Keratinocyte (primary cell): ENCODE data around the gene MSANTD3. TPM values are rescaled to one million over a fixed set of nuclear protein-coding genes. Genes with fewer than 3 reads are reported as not detected.

Experiments
- DNase-seq: peaks from one replicate; pipeline ENCODE4 v3.0.0-alpha.2; 2011; ENCODE audit warnings: low read depth, missing footprints, low spot score
- FAIRE-seq: peaks from 2 replicates; lab custom pipeline; 2011; peaks lifted over from hg19 to GRCh38; lab: Jason Lieb, UNC
- H2AFZ ChIP-seq: 2 replicates; pipeline ENCODE4 v1.6.0; 2012; ENCODE audit warnings: low read length, control low read depth, inconsistent platforms; ENCODE audit not compliant: control insufficient read depth
- H3K27ac ChIP-seq: 2 replicates; pipeline ENCODE4 v1.5.1; 2011; ENCODE audit warnings: low read length; ENCODE audit not compliant: control insufficient read depth, insufficient read depth
- H3K27me3 ChIP-seq: 3 replicates; pipeline ENCODE4 v1.6.0; 2011; ENCODE audit warnings: low read length; ENCODE audit not compliant: control insufficient read depth, insufficient read depth; ENCODE audit errors: extremely low read depth
- H3K36me3 ChIP-seq, 2 experiments: 2 replicates in 1 of 2; 3 replicates in 1 of 2; pipeline ENCODE4 v1.5.1; 2011; ENCODE audit warnings: low read length in 2 of 2, mild to moderate bottlenecking in 1 of 2; ENCODE audit not compliant: control insufficient read depth in 2 of 2, insufficient read depth in 2 of 2; ENCODE audit errors: extremely low read depth in 1 of 2
- H3K4me1 ChIP-seq: 3 replicates; pipeline ENCODE4 v1.5.1; 2011; ENCODE audit warnings: low read length; ENCODE audit not compliant: control insufficient read depth, insufficient read depth; ENCODE audit errors: extremely low read depth
- H3K4me2 ChIP-seq: 3 replicates; pipeline ENCODE4 v1.6.0; 2011; ENCODE audit warnings: low read depth, low read length; ENCODE audit not compliant: control insufficient read depth, insufficient read depth; ENCODE audit errors: extremely low read depth
- H3K4me3 ChIP-seq, 3 experiments: fragments of 200-600 bp in 1 of 3; sonication (generic) in 1 of 3; 2 replicates in 2 of 3; 3 replicates in 1 of 3; pipeline ENCODE4 v1.5.1; 2011 to 2016; ENCODE audit warnings: low read length in 3 of 3, mild to moderate bottlenecking in 3 of 3, control low read depth in 2 of 3, inconsistent platforms in 1 of 3, low read depth in 1 of 3, mixed read lengths in 1 of 3, mixed run types in 1 of 3, moderate library complexity in 1 of 3; ENCODE audit not compliant: control insufficient read depth in 2 of 3, insufficient read depth in 2 of 3; ENCODE audit errors: extremely low read depth in 1 of 3
- H3K79me2 ChIP-seq: 2 replicates; pipeline ENCODE4 v1.6.0; 2012; ENCODE audit warnings: low read length; ENCODE audit not compliant: control insufficient read depth, insufficient read depth
- H3K9ac ChIP-seq: 3 replicates; pipeline ENCODE4 v1.6.0; 2011; ENCODE audit warnings: low read length; ENCODE audit not compliant: control insufficient read depth, insufficient read depth; ENCODE audit errors: extremely low read depth
- H3K9me1 ChIP-seq: 3 replicates; pipeline ENCODE4 v1.6.0; 2011; ENCODE audit warnings: low read length; ENCODE audit not compliant: control insufficient read depth, insufficient read depth; ENCODE audit errors: extremely low read depth
- H3K9me3 ChIP-seq: 2 replicates; pipeline ENCODE4 v1.5.1; 2012; ENCODE audit warnings: low read depth, low read length; ENCODE audit not compliant: control insufficient read depth
- H4K20me1 ChIP-seq: 3 replicates; pipeline ENCODE4 v1.6.0; 2011; ENCODE audit warnings: low read length; ENCODE audit not compliant: control insufficient read depth, insufficient read depth; ENCODE audit errors: extremely low read depth
- EZH2 ChIP-seq: IDR thresholded peaks from one replicate; pipeline ENCODE4 v1.6.1; 2012; ENCODE audit warnings: inconsistent platforms, mild to moderate bottlenecking, low read length, moderate library complexity
- dilution Hi-C: fragments of 300-500 bp; cut with MboI; formaldehyde crosslinking; loops from one replicate; pipeline ENCODE4 v1.7.0; 2020; ENCODE audit warnings: low sequenced_read_pairs; ENCODE audit not compliant: extremely low pct_ligation_motif_present
- polyA plus RNA-seq, 5 experiments: library from polyadenylated mRNA; depleted of rRNA in 3 of 5; stranded (reverse) in 3 of 5; stranded (forward) in 1 of 5; unstranded in 1 of 5; fragments of >200 nt; gene quantifications; 1 replicate in 1 of 5; 2 replicates in 3 of 5; 3 replicates in 1 of 5; pipeline versions ENCODE4 v1.2.1 to v1.2.3, GENCODE V29; 2011 to 2012; ENCODE audit warnings: missing spikeins in 2 of 5, low read depth in 1 of 5, low replicate concordance in 1 of 5
- TF ChIP-seq, protein P1 (sequence below), 3 experiments: IDR thresholded peaks in 1 of 3; conservative IDR thresholded peaks in 1 of 3; optimal IDR thresholded peaks in 1 of 3; 2 replicates in 2 of 3; 3 replicates in 1 of 3; pipeline versions ENCODE3 to v1.5.1; 2011; ENCODE audit warnings: low read length in 3 of 3, mild to moderate bottlenecking in 3 of 3, moderate library complexity in 2 of 3, control low read depth in 1 of 3, inconsistent platforms in 1 of 3; ENCODE audit not compliant: insufficient read depth in 2 of 3; ENCODE audit errors: extremely low read depth in 1 of 3

Gene MSANTD3
- polyA plus RNA-seq, 1 donor (not counting 4 experiments of a cell fraction or from before 2014, with no cell fraction given): 50.7 TPM

DNA sequence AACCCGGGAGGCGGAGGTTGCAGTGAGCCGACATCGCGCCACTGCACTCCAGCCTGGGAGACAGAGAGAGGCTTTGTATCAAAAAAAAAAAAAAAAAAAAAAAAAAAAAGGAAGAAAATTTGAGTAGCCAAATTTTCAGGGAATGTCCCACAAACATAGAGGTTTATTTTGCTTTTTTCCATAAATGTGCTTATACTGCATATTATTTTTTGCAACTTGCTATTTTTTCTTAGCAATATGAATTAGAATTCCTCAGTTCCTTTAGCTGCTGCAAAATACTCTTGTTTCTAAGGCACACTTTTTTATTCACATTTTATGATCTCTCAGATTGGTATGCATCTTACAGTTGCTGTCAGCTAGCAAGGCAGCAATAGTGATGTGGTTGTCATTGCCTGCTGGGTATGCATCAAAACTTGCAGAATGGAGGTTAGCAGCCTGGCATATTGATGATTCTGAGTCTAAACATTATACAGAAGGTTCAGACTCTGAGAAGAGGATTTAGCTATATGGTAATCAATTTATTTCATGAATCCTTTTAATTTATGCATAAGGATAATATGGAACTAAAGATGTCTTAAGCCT is 13.0 kb upstream of the MSANTD3 start:
- H3K27ac ChIP-seq: no peak overlapping the region
- no peaks in the 10 kb centered on the region for H3K9me3 ChIP-seq
- H3K4me2 ChIP-seq: no peak overlapping the region
- DNase-seq (no peak), FAIRE-seq (no peak)
- no peaks in the 10 kb centered on the region for H3K9me1 ChIP-seq
- TF ChIP-seq EZH2: no peak
- TF ChIP-seq, protein P1, sequence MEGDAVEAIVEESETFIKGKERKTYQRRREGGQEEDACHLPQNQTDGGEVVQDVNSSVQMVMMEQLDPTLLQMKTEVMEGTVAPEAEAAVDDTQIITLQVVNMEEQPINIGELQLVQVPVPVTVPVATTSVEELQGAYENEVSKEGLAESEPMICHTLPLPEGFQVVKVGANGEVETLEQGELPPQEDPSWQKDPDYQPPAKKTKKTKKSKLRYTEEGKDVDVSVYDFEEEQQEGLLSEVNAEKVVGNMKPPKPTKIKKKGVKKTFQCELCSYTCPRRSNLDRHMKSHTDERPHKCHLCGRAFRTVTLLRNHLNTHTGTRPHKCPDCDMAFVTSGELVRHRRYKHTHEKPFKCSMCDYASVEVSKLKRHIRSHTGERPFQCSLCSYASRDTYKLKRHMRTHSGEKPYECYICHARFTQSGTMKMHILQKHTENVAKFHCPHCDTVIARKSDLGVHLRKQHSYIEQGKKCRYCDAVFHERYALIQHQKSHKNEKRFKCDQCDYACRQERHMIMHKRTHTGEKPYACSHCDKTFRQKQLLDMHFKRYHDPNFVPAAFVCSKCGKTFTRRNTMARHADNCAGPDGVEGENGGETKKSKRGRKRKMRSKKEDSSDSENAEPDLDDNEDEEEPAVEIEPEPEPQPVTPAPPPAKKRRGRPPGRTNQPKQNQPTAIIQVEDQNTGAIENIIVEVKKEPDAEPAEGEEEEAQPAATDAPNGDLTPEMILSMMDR (optimal IDR thresholded peaks at IDR 0.05 in 1 of 3, IDR thresholded peaks at IDR 0.05 in 1 of 3, conservative IDR thresholded peaks at IDR 0.05 in 1 of 3; ENCODE audit: extremely low read depth in 1 of 3, insufficient read depth in 2 of 3, low read length in 3 of 3): no peak
- H4K20me1 ChIP-seq: no peaks in the 10 kb centered on the region
- H2AFZ ChIP-seq: no peak overlapping the region
- H3K4me1 ChIP-seq: peaks cover 8% of the 10 kb centered on the region
- no peaks in the 10 kb centered on the region for H3K36me3 ChIP-seq
- dilution Hi-C loops: no loop called here
- no peaks in the 10 kb centered on the region for H3K79me2 ChIP-seq
- no peak overlapping the region for H3K4me3 ChIP-seq
- H3K9ac ChIP-seq: no peak overlapping the region
- no peaks in the 10 kb centered on the region for H3K27me3 ChIP-seq

DNA sequence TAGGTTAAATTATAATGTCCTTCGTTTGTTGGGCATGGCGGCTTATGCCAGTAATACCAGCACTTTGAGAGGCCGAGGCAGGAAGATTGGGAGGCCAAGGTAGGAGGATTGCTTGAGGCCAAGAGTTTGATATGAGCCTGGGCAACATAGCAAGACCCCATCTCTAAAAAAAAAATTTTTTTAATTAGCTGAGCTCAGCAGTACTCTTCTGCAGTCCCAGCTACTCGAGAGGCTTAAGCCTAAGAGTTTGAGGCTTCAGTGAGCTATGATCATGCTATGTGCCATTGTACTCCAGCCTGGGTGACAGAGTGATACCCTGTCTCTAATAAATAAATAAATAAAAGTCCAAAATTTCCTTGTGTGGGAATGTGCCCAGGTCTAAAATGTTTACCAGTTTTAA is 9.1 kb upstream of the MSANTD3 start:
- H3K36me3 ChIP-seq: no peaks in the 10 kb centered on the region
- DNase-seq: no peak
- dilution Hi-C loops: no loop called here
- no peaks in the 10 kb centered on the region for H3K4me1 ChIP-seq
- H3K79me2 ChIP-seq: no peaks in the 10 kb centered on the region
- no peaks in the 10 kb centered on the region for H3K27me3 ChIP-seq
- H3K4me3 ChIP-seq: no peak overlapping the region
- H3K9me1 ChIP-seq: no peaks in the 10 kb centered on the region
- no peak overlapping the region for H3K27ac ChIP-seq
- no peaks in the 10 kb centered on the region for H4K20me1 ChIP-seq
- no peak overlapping the region for H3K9ac ChIP-seq
- no peaks in the 10 kb centered on the region for H3K9me3 ChIP-seq
- no peak for TF ChIP-seq EZH2
- TF ChIP-seq, protein P1 (optimal IDR thresholded peaks at IDR 0.05 in 1 of 3, IDR thresholded peaks at IDR 0.05 in 1 of 3, conservative IDR thresholded peaks at IDR 0.05 in 1 of 3; ENCODE audit: extremely low read depth in 1 of 3, insufficient read depth in 2 of 3, low read length in 3 of 3): no peak
- no peak overlapping the region for H3K4me2 ChIP-seq
- no peak overlapping the region for H2AFZ ChIP-seq
- no peak for FAIRE-seq
